Loucy (cell line): ENCODE measurements around the gene KRTAP10-12.

Source experiments
- H2AFZ ChIP-seq: fragments of 200-600 bp; sonication (generic); 2 replicates; pipeline ENCODE4 v1.6.0; 2016; ENCODE audit warnings: antibody characterized with exemption, mild to moderate bottlenecking, low read length, moderate library complexity
- H3F3A ChIP-seq: fragments of 200-600 bp; 2 replicates; pipeline ENCODE4 v1.6.0; 2016; ENCODE audit warnings: antibody characterized with exemption, low read depth, mild to moderate bottlenecking
- H3K27me3 ChIP-seq: fragments of 200-600 bp; sonication (generic); 2 replicates; pipeline ENCODE4 v1.6.1; 2014; ENCODE audit warnings: low read length, mild to moderate bottlenecking; ENCODE audit not compliant: insufficient read depth, poor library complexity, severe bottlenecking
- H3K36me3 ChIP-seq: fragments of 200-600 bp; sonication (generic); 2 replicates; pipeline ENCODE4 v1.6.1; 2016; ENCODE audit warnings: low read length; ENCODE audit not compliant: insufficient read depth
- H3K4me1 ChIP-seq: fragments of 200-600 bp; sonication (generic); 2 replicates; pipeline ENCODE4 v1.5.1; 2014; ENCODE audit warnings: low read length, mild to moderate bottlenecking; ENCODE audit not compliant: insufficient read depth, poor library complexity, severe bottlenecking
- H3K4me2 ChIP-seq: fragments of 200-600 bp; sonication (generic); 2 replicates; pipeline ENCODE4 v1.6.0; 2014; ENCODE audit warnings: antibody characterized with exemption, low read length, low read depth, mild to moderate bottlenecking; ENCODE audit not compliant: poor library complexity, severe bottlenecking
- H3K4me3 ChIP-seq: fragments of 200-600 bp; sonication (generic); 2 replicates; pipeline ENCODE4 v1.5.1; 2014; ENCODE audit warnings: low read length, mild to moderate bottlenecking, mixed read lengths; ENCODE audit not compliant: poor library complexity, severe bottlenecking
- H3K79me2 ChIP-seq: fragments of 200-600 bp; sonication (generic); 2 replicates; pipeline ENCODE4 v1.6.1; 2014; ENCODE audit warnings: low read length; ENCODE audit not compliant: insufficient read depth
- H3K9ac ChIP-seq: fragments of 200-600 bp; sonication (generic); 2 replicates; pipeline ENCODE4 v1.6.0; 2014; ENCODE audit warnings: mild to moderate bottlenecking, low read depth, low read length, moderate library complexity; ENCODE audit not compliant: poor library complexity, severe bottlenecking
- H3K9me2 ChIP-seq: fragments of 200-600 bp; sonication (generic); replicated peaks from 2 replicates; pipeline ENCODE4 v1.6.1; 2016; ENCODE audit warnings: low read depth, low read length, mixed read lengths
- H3K9me3 ChIP-seq: fragments of 200-600 bp; sonication (generic); 2 replicates; pipeline ENCODE4 v1.6.1; 2014; ENCODE audit warnings: mild to moderate bottlenecking, antibody characterized with exemption, low read length, low read depth; ENCODE audit not compliant: insufficient read depth
- H4K20me1 ChIP-seq: fragments of 200-600 bp; sonication (generic); 2 replicates; pipeline ENCODE4 v1.6.0; 2014; ENCODE audit warnings: antibody characterized with exemption, low read length, mild to moderate bottlenecking; ENCODE audit not compliant: insufficient read depth, poor library complexity, severe bottlenecking
- EZH2phosphoT487 ChIP-seq: fragments of 200-600 bp; IDR thresholded peaks from 2 replicates; pipeline ENCODE4 v1.6.1; 2018; ENCODE audit warnings: antibody characterized with exemption, mild to moderate bottlenecking, moderate library complexity, borderline replicate concordance
- TF ChIP-seq, protein P1 (sequence below): fragments of 200-600 bp; sonication (generic); conservative IDR thresholded peaks from 2 replicates; pipeline ENCODE4 v1.5.1; 2014; ENCODE audit warnings: mild to moderate bottlenecking, antibody characterized with exemption, low read length

Gene KRTAP10-12

DNA sequence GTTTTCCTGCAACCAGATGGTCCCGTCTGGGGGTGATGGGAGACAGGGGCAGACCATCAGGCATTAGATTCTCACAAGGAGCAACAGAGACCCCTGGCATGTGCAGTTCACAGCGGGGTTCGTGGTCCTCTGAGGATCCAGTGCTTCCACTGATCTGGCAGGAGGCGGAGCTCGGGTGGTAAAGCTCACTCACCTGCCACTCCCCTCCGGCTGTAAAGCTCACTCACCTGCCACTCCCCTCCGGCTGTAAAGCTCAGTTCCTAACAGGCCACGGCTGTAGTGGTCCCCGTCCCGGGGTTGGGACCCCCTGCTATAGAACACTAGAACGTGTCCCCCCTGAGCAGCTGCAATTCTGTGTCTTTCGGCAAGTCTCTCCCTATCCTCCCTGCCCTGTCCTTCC is 4.6 kb downstream of the KRTAP10-12 start:
- TF ChIP-seq EZH2phosphoT487 = no peak
- TF ChIP-seq, protein P1, sequence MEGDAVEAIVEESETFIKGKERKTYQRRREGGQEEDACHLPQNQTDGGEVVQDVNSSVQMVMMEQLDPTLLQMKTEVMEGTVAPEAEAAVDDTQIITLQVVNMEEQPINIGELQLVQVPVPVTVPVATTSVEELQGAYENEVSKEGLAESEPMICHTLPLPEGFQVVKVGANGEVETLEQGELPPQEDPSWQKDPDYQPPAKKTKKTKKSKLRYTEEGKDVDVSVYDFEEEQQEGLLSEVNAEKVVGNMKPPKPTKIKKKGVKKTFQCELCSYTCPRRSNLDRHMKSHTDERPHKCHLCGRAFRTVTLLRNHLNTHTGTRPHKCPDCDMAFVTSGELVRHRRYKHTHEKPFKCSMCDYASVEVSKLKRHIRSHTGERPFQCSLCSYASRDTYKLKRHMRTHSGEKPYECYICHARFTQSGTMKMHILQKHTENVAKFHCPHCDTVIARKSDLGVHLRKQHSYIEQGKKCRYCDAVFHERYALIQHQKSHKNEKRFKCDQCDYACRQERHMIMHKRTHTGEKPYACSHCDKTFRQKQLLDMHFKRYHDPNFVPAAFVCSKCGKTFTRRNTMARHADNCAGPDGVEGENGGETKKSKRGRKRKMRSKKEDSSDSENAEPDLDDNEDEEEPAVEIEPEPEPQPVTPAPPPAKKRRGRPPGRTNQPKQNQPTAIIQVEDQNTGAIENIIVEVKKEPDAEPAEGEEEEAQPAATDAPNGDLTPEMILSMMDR = no peak

DNA sequence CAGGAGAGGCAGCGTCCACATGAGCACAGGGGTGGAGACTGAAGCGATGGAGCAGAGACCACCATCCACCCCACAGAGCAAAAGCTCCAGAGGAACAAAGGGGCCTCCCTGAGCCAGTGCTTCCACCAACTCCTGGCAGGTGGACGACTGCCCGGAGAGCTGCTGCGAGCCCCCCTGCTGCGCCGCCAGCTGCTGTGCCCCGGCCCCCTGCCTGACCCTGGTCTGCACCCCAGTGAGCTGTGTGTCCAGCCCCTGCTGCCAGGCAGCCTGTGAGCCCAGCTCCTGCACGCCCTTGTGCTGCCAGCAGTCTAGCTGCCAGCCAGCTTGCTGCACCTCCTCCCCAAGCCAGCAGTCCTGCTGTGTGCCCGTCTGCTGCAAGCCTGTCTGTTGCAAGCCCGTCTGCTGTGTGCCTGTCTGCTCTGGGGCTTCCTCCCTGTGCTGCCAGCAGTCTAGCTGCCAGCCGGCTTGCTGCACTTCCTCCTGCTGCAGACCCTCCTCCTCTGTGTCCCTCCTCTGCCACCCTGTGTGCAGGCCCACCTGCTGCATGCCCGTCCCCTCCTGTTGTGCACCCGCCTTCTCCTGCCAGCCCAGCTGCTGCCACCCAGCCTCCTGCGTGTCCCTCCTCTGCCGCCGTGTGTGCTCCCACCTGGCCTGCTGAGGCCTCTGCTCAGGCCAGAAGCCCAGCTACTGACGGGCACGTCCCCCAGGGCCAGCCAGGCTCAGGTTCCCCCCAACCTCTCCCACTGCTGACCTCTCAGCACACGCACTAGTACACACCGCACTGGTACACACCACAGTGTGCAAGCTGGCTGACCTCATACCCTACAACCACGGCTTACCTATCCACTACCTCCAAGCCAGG is 5.4 kb downstream of the KRTAP10-12 start:
- H3K36me3 ChIP-seq = no peaks in the 10 kb centered on the region
- H3K4me3 ChIP-seq = no peak overlapping the region
- H3K9ac ChIP-seq = no peak overlapping the region
- no peak overlapping the region for H2AFZ ChIP-seq
- no peaks in the 10 kb centered on the region for H3K4me1 ChIP-seq
- H3K9me2 ChIP-seq = no peaks in the 10 kb centered on the region
- H3K4me2 ChIP-seq = no peak overlapping the region
- H3K27me3 ChIP-seq = no peaks in the 10 kb centered on the region
- no peaks in the 10 kb centered on the region for H3F3A ChIP-seq
- H4K20me1 ChIP-seq = no peaks in the 10 kb centered on the region
- H3K9me3 ChIP-seq = no peaks in the 10 kb centered on the region
- no peaks in the 10 kb centered on the region for H3K79me2 ChIP-seq
- no peak for TF ChIP-seq EZH2phosphoT487
- TF ChIP-seq, protein P1 = no peak

More for the DNA sequence above, 4.6 kb downstream of the KRTAP10-12 start:
- no peaks in the 10 kb centered on the region for H3K9me2 ChIP-seq
- no peaks in the 10 kb centered on the region for H3K9me3 ChIP-seq
- H2AFZ ChIP-seq = no peak overlapping the region
- no peaks in the 10 kb centered on the region for H3K36me3 ChIP-seq
- H3K79me2 ChIP-seq = no peaks in the 10 kb centered on the region
- no peak overlapping the region for H3K4me2 ChIP-seq
- no peak overlapping the region for H3K9ac ChIP-seq
- no peaks in the 10 kb centered on the region for H4K20me1 ChIP-seq
- H3K27me3 ChIP-seq = no peaks in the 10 kb centered on the region
- H3K4me1 ChIP-seq = no peaks in the 10 kb centered on the region
- H3K4me3 ChIP-seq = no peak overlapping the region
- H3F3A ChIP-seq = no peaks in the 10 kb centered on the region

DNA sequence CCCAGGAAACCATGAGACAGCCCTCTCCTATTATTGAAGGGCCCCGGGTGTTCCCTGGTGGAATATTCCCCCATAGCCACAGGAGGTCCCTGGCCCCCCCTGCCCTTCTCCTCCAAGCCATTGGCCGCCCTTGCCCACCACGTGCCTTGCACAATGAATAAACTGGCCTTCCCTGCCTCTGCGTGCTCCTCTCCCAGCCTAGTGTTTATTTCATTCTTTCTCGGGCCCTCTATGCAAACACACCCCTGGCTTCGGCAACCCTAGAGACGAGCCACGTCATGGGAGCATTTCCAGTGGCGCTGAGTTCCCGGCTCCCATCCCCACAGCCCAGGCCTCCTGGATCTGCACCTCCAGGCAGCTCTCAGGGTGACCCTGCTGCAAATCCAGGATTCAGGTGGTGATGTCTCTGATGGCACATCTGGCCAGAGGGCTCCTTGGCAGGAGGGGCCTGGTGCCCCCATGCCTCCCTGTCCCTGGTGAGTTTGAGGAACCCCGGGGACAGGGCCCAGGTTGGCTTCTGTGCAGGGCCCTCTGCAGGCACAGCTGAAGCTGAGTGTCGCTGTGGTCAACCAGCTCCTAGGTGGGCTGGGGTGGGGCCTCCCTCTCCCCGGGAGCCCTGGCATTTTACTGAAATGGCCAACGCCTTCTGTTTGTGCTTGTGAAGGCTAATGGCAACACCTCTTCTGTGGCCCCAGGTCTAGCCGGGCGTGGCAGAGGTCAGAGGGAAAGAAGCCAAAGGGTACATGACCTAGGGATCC is 6.2 kb downstream of the KRTAP10-12 start:
- Histone ChIP-seq H3K9me2 (no peaks in the 10 kb centered on the region), H3K4me1 (no peaks in the 10 kb centered on the region), H3K4me2 (no peak overlapping the region), H3K9me3 (no peaks in the 10 kb centered on the region), H3K4me3 (no peak overlapping the region), H3K36me3 (no peaks in the 10 kb centered on the region), H3K79me2 (no peaks in the 10 kb centered on the region), H2AFZ (no peak overlapping the region), H3K9ac (no peak overlapping the region), H4K20me1 (no peaks in the 10 kb centered on the region), H3K27me3 (no peaks in the 10 kb centered on the region), H3F3A (no peaks in the 10 kb centered on the region)
- no peak for TF ChIP-seq EZH2phosphoT487
- TF ChIP-seq, protein P1 = no peak
